Mucosa of descending colon (tissue), 3 donors: ENCODE measurements around the gene CD74. TPM values are rescaled to one million over a fixed set of nuclear protein-coding genes. Genes with fewer than 3 reads are reported as not detected.
A peak's percentile ranks its signal among the peaks of the same experiment; 100 is the strongest.

Source experiments
- ATAC-seq: fragments of 200-7000 bp; cut with Tn5 transposase; one replicate; pipeline ENCODE4 v1.9.1; 2020; ENCODE audit warnings: mild to moderate bottlenecking, moderate library complexity
- DNase-seq, 3 donors: peaks; one replicate each; pipeline ENCODE4 v3.0.0-alpha.2; 2020
- H3K36me3 ChIP-seq: fragments of 200-600 bp; one replicate; pipeline ENCODE4 v1.8.0; 2021; ENCODE audit warnings: low read depth, mild to moderate bottlenecking
- H3K4me1 ChIP-seq: fragments of 200-600 bp; one replicate; pipeline ENCODE4 v1.8.0; 2021; ENCODE audit warnings: low read depth, mild to moderate bottlenecking
- H3K4me3 ChIP-seq: fragments of 200-600 bp; one replicate; pipeline ENCODE4 v1.8.0; 2021; ENCODE audit warnings: mild to moderate bottlenecking
- H3K9me3 ChIP-seq: fragments of 200-600 bp; one replicate; pipeline ENCODE4 v1.8.0; 2021; ENCODE audit warnings: mild to moderate bottlenecking
- CTCF ChIP-seq: fragments of 200-600 bp; IDR thresholded peaks from one replicate; pipeline ENCODE4 v1.8.0; 2022; ENCODE audit warnings: antibody characterized with exemption, mild to moderate bottlenecking
- intact Hi-C, 2 donors: fragments of 100-400 bp; cut with DNase I in 1 of 2; cut with micrococcal nuclease in 1 of 2; formaldehyde crosslinking; loops; one replicate each; pipeline versions ENCODE4 v1.11.0 to v1.11.1; 2022; cut with DNase I, micrococcal nuclease
- total RNA-seq, 3 donors: library from RNA; stranded (reverse); fragmentation: NEBNext Ultra II Directional in 2 of 3; extraction: Animal tissue kit (Norgen Biotek cat#: 25700) in 2 of 3; gene quantifications; one replicate each; pipeline versions ENCODE4 v1.2.1 to v1.2.4, GENCODE V29; 2021 to 2023
- donor health status: DM: no; HTN: no; CAD: no; lungs with moderate emphysema.
- donor health status: DM: no; HTN: no; CAD: no.
- donor health status: DM: no; HTN: yes; CAD: no.

The CD74 gene
- total RNA-seq, 3 donors from 2014 or later, result 198 to 1,033 (median 284) TPM

GRCh38 chr5:150376799-150377771, 35.6 kb downstream of the CD74 start:
- ATAC-seq (peak; percentile 10), DNase-seq (no peak)
- Histone ChIP-seq H3K9me3 (no peaks in the 10 kb centered on the region), H3K36me3 (peaks cover 30% of the 10 kb centered on the region), H3K4me1 (no peaks in the 10 kb centered on the region), H3K4me3 (no peak overlapping the region)
- intact Hi-C loops, result no loop called here
- no peak for TF ChIP-seq CTCF

- peaks cover 25% of the 10 kb centered on the region for H3K36me3 ChIP-seq
- no peaks in the 10 kb centered on the region for H3K4me1 ChIP-seq
- H3K9me3 ChIP-seq, result no peaks in the 10 kb centered on the region
- intact Hi-C loops, result no loop called here
- no peak for TF ChIP-seq CTCF
- ATAC-seq (no peak), DNase-seq (no peak)
- no peak overlapping the region for H3K4me3 ChIP-seq
These were observed 38.1 kb downstream of the CD74 start for GRCh38 chr5:150374651-150375050.

GRCh38 chr5:150372639-150373038, 40.1 kb downstream of the CD74 start:
- Histone ChIP-seq H3K4me1 (no peaks in the 10 kb centered on the region), H3K9me3 (no peaks in the 10 kb centered on the region), H3K36me3 (peaks cover 19% of the 10 kb centered on the region), H3K4me3 (no peak overlapping the region)
- no peak for TF ChIP-seq CTCF
- ATAC-seq, result no peak
- no peak for DNase-seq
- intact Hi-C loops, result no loop called here

GRCh38 chr5:150368526-150368925, 44.2 kb downstream of the CD74 start:
- TF ChIP-seq CTCF, result no peak
- intact Hi-C loops, result no loop called here
- DNase-seq (no peak), ATAC-seq (no peak)
- H3K36me3 ChIP-seq, result peaks cover 5% of the 10 kb centered on the region
- H3K9me3 ChIP-seq, result no peaks in the 10 kb centered on the region
- H3K4me1 ChIP-seq, result no peaks in the 10 kb centered on the region
- no peak overlapping the region for H3K4me3 ChIP-seq

GRCh38 chr5:150364004-150364403, 48.7 kb downstream of the CD74 start:
- DNase-seq (no peak), ATAC-seq (no peak)
- intact Hi-C loops, result no loop called here
- no peak for TF ChIP-seq CTCF
- H3K4me3 ChIP-seq, result no peak overlapping the region
- H3K4me1 ChIP-seq, result no peaks in the 10 kb centered on the region
- no peaks in the 10 kb centered on the region for H3K9me3 ChIP-seq
- H3K36me3 ChIP-seq, result no peaks in the 10 kb centered on the region
